Measurements from ENCODE around the gene GLB1L2.

The GLB1L2 gene

GRCh38 chr11:134369656-134370525 lies 38.1 kb downstream of the GLB1L2 start:
- no peaks in the 10 kb centered on the region for H3K79me2 ChIP-seq (ENCODE audit: control insufficient read depth, insufficient read depth, low read length, unreplicated experiment)
- H3K4me1 ChIP-seq (ENCODE audit: control insufficient read depth, insufficient read depth, low read length, unreplicated experiment): no peaks in the 10 kb centered on the region
- H3K27ac ChIP-seq (ENCODE audit: low read depth, low read length): no peak overlapping the region
- H3K36me3 ChIP-seq (ENCODE audit: insufficient read depth, low read length): no peaks in the 10 kb centered on the region
- no peaks in the 10 kb centered on the region for H3K27me3 ChIP-seq (ENCODE audit: insufficient read depth, low read length)
- H3K4me3 ChIP-seq (ENCODE audit: low read depth, low read length): no peak overlapping the region
- no peak overlapping the region for H2AFZ ChIP-seq (ENCODE audit: low read length, unreplicated experiment)

GRCh38 chr11:134370526-134371435 lies 39.0 kb downstream of the GLB1L2 start:
- Histone ChIP-seq H3K27me3 (ENCODE audit: insufficient read depth, low read length) (no peaks in the 10 kb centered on the region), H2AFZ (ENCODE audit: low read length, unreplicated experiment) (no peak overlapping the region), H3K36me3 (ENCODE audit: insufficient read depth, low read length) (no peaks in the 10 kb centered on the region), H3K79me2 (ENCODE audit: control insufficient read depth, insufficient read depth, low read length, unreplicated experiment) (no peaks in the 10 kb centered on the region), H3K27ac (ENCODE audit: low read depth, low read length) (no peak overlapping the region), H3K4me1 (ENCODE audit: control insufficient read depth, insufficient read depth, low read length, unreplicated experiment) (no peaks in the 10 kb centered on the region), H3K4me3 (ENCODE audit: low read depth, low read length) (no peak overlapping the region)

GRCh38 chr11:134371436-134372185 lies 39.8 kb downstream of the GLB1L2 start:
- no peaks in the 10 kb centered on the region for H3K36me3 ChIP-seq (ENCODE audit: insufficient read depth, low read length)
- H3K4me3 ChIP-seq (ENCODE audit: low read depth, low read length): no peak overlapping the region
- no peaks in the 10 kb centered on the region for H3K27me3 ChIP-seq (ENCODE audit: insufficient read depth, low read length)
- no peak overlapping the region for H2AFZ ChIP-seq (ENCODE audit: low read length, unreplicated experiment)
- no peaks in the 10 kb centered on the region for H3K4me1 ChIP-seq (ENCODE audit: control insufficient read depth, insufficient read depth, low read length, unreplicated experiment)
- H3K27ac ChIP-seq (ENCODE audit: low read depth, low read length): no peak overlapping the region
- H3K79me2 ChIP-seq (ENCODE audit: control insufficient read depth, insufficient read depth, low read length, unreplicated experiment): no peaks in the 10 kb centered on the region

- Histone ChIP-seq H3K4me1 (ENCODE audit: control insufficient read depth, insufficient read depth, low read length, unreplicated experiment) (no peaks in the 10 kb centered on the region), H3K36me3 (ENCODE audit: insufficient read depth, low read length) (no peaks in the 10 kb centered on the region), H2AFZ (ENCODE audit: low read length, unreplicated experiment) (no peak overlapping the region), H3K27ac (ENCODE audit: low read depth, low read length) (no peak overlapping the region), H3K4me3 (ENCODE audit: low read depth, low read length) (no peak overlapping the region), H3K79me2 (ENCODE audit: control insufficient read depth, insufficient read depth, low read length, unreplicated experiment) (no peaks in the 10 kb centered on the region), H3K27me3 (ENCODE audit: insufficient read depth, low read length) (no peaks in the 10 kb centered on the region)
Measured at GRCh38 chr11:134372536-134372935, 40.7 kb downstream of the GLB1L2 start.

- H3K27ac ChIP-seq (ENCODE audit: low read depth, low read length): no peak overlapping the region
- no peaks in the 10 kb centered on the region for H3K79me2 ChIP-seq (ENCODE audit: control insufficient read depth, insufficient read depth, low read length, unreplicated experiment)
- H3K4me1 ChIP-seq (ENCODE audit: control insufficient read depth, insufficient read depth, low read length, unreplicated experiment): no peaks in the 10 kb centered on the region
- no peak overlapping the region for H3K4me3 ChIP-seq (ENCODE audit: low read depth, low read length)
- H3K36me3 ChIP-seq (ENCODE audit: insufficient read depth, low read length): no peaks in the 10 kb centered on the region
- no peak overlapping the region for H2AFZ ChIP-seq (ENCODE audit: low read length, unreplicated experiment)
- H3K27me3 ChIP-seq (ENCODE audit: insufficient read depth, low read length): no peaks in the 10 kb centered on the region
Measured at GRCh38 chr11:134372961-134373360, 41.2 kb downstream of the GLB1L2 start.

- H3K27ac ChIP-seq (ENCODE audit: low read depth, low read length): no peak overlapping the region
- H2AFZ ChIP-seq (ENCODE audit: low read length, unreplicated experiment): no peak overlapping the region
- H3K4me1 ChIP-seq (ENCODE audit: control insufficient read depth, insufficient read depth, low read length, unreplicated experiment): no peaks in the 10 kb centered on the region
Measured at GRCh38 chr11:134373591-134374052, 41.8 kb downstream of the GLB1L2 start.

GRCh38 chr11:134374171-134374570 lies 42.4 kb downstream of the GLB1L2 start:
- H2AFZ ChIP-seq (ENCODE audit: low read length, unreplicated experiment): no peak overlapping the region
- no peaks in the 10 kb centered on the region for H3K27me3 ChIP-seq (ENCODE audit: insufficient read depth, low read length)
- H3K27ac ChIP-seq (ENCODE audit: low read depth, low read length): no peak overlapping the region
- no peaks in the 10 kb centered on the region for H3K79me2 ChIP-seq (ENCODE audit: control insufficient read depth, insufficient read depth, low read length, unreplicated experiment)
- H3K36me3 ChIP-seq (ENCODE audit: insufficient read depth, low read length): no peaks in the 10 kb centered on the region
- H3K4me1 ChIP-seq (ENCODE audit: control insufficient read depth, insufficient read depth, low read length, unreplicated experiment): no peaks in the 10 kb centered on the region
- H3K4me3 ChIP-seq (ENCODE audit: low read depth, low read length): no peak overlapping the region

More at GRCh38 chr11:134373591-134374052, 41.8 kb downstream of the GLB1L2 start:
- H3K36me3 ChIP-seq (ENCODE audit: insufficient read depth, low read length): no peaks in the 10 kb centered on the region
- H3K79me2 ChIP-seq (ENCODE audit: control insufficient read depth, insufficient read depth, low read length, unreplicated experiment): no peaks in the 10 kb centered on the region
- no peak overlapping the region for H3K4me3 ChIP-seq (ENCODE audit: low read depth, low read length)
- H3K27me3 ChIP-seq (ENCODE audit: insufficient read depth, low read length): no peaks in the 10 kb centered on the region

- H3K79me2 ChIP-seq (ENCODE audit: control insufficient read depth, insufficient read depth, low read length, unreplicated experiment): no peaks in the 10 kb centered on the region
- H3K36me3 ChIP-seq (ENCODE audit: insufficient read depth, low read length): no peaks in the 10 kb centered on the region
- no peak overlapping the region for H3K27ac ChIP-seq (ENCODE audit: low read depth, low read length)
- H3K4me1 ChIP-seq (ENCODE audit: control insufficient read depth, insufficient read depth, low read length, unreplicated experiment): no peaks in the 10 kb centered on the region
- no peaks in the 10 kb centered on the region for H3K27me3 ChIP-seq (ENCODE audit: insufficient read depth, low read length)
- H2AFZ ChIP-seq (ENCODE audit: low read length, unreplicated experiment): no peak overlapping the region
- H3K4me3 ChIP-seq (ENCODE audit: low read depth, low read length): no peak overlapping the region
Measured at GRCh38 chr11:134374891-134375550, 43.2 kb downstream of the GLB1L2 start.

- no peak overlapping the region for H2AFZ ChIP-seq (ENCODE audit: low read length, unreplicated experiment)
- H3K27ac ChIP-seq (ENCODE audit: low read depth, low read length): no peak overlapping the region
- H3K4me3 ChIP-seq (ENCODE audit: low read depth, low read length): no peak overlapping the region
- H3K27me3 ChIP-seq (ENCODE audit: insufficient read depth, low read length): no peaks in the 10 kb centered on the region
- H3K36me3 ChIP-seq (ENCODE audit: insufficient read depth, low read length): no peaks in the 10 kb centered on the region
- no peaks in the 10 kb centered on the region for H3K79me2 ChIP-seq (ENCODE audit: control insufficient read depth, insufficient read depth, low read length, unreplicated experiment)
- H3K4me1 ChIP-seq (ENCODE audit: control insufficient read depth, insufficient read depth, low read length, unreplicated experiment): no peaks in the 10 kb centered on the region
Measured at GRCh38 chr11:134376150-134376921, 44.5 kb downstream of the GLB1L2 start.
